Uterus (tissue), 4 donors: ENCODE data around the gene MIA3. TPM values are rescaled to one million over a fixed set of nuclear protein-coding genes. Genes with fewer than 3 reads are reported as not detected.

Experiments used
- DNase-seq, 2 donors: peaks; one replicate each; pipeline ENCODE4 v3.0.0-alpha.2; 2019 to 2020
- H3K27ac ChIP-seq, 2 donors: fragments of 200-600 bp; sonication (generic); 1 replicate in 1 of 2; 2 replicates in 1 of 2; pipeline ENCODE4 v1.5.1; 2016 to 2018
- H3K27me3 ChIP-seq, 2 donors: fragments of 200-600 bp; sonication (generic); one replicate each; pipeline ENCODE4 v1.5.1; 2018 to 2019; ENCODE audit warnings: control low read depth in 1 of 2
- H3K36me3 ChIP-seq, 2 donors: fragments of 200-600 bp; sonication (generic); one replicate each; pipeline ENCODE4 v1.5.1; 2019; ENCODE audit warnings: control low read depth in 1 of 2
- H3K4me1 ChIP-seq, 2 donors: fragments of 200-600 bp; sonication (generic); one replicate each; pipeline ENCODE4 v1.5.1; 2018 to 2019; ENCODE audit warnings: control low read depth in 1 of 2
- H3K4me3 ChIP-seq, 2 donors: fragments of 200-600 bp; sonication (generic); 1 replicate in 1 of 2; 2 replicates in 1 of 2; pipeline ENCODE4 v1.5.1; 2018 to 2019; ENCODE audit warnings: mild to moderate bottlenecking in 1 of 2
- H3K9me3 ChIP-seq, 2 donors: fragments of 200-600 bp; sonication (generic); one replicate each; pipeline ENCODE4 v1.5.1; 2019; ENCODE audit warnings: control low read depth in 1 of 2
- CTCF ChIP-seq, 4 experiments: fragments of 200-600 bp in 2 of 4; fragments of 450-650 bp in 2 of 4; sonication (generic) in 2 of 4; IDR thresholded peaks; one replicate each; pipeline ENCODE4 v1.5.1; 2016 to 2019; ENCODE audit warnings: antibody characterized with exemption in 4 of 4, mild to moderate bottlenecking in 2 of 4, moderate library complexity in 1 of 4
- POLR2A ChIP-seq, 2 donors: fragments of 450-650 bp; IDR thresholded peaks; one replicate each; pipeline ENCODE4 v1.6.1; 2016; ENCODE audit warnings: antibody characterized with exemption in 2 of 2, mild to moderate bottlenecking in 1 of 2, moderate library complexity in 1 of 2
- intact Hi-C: fragments of 100-400 bp; cut with DNase I; formaldehyde crosslinking; loops from one replicate; pipeline ENCODE4 v1.15.1; 2023; ENCODE audit warnings: low total_unique reads
- total RNA-seq, 4 donors: library from RNA; depleted of rRNA in 3 of 4; stranded (reverse); fragments of >200 nt in 3 of 4; gene quantifications; one replicate each; pipeline versions ENCODE4 v1.1.0 to v1.2.4, GENCODE V29; 2014 to 2023
- donor health status: DM: yes; HTN: yes; CAD: no.

The MIA3 gene
- total RNA-seq, 4 donors from 2014 or later, result 27.4 to 82.3 (median 55.7) TPM

- Histone ChIP-seq H3K27ac (no peak overlapping the region), H3K9me3 (no peaks in the 10 kb centered on the region), H3K4me3 (no peak overlapping the region), H3K27me3 (no peaks in the 10 kb centered on the region), H3K4me1 (no peaks in the 10 kb centered on the region), H3K36me3 (no peaks in the 10 kb centered on the region)
- TF ChIP-seq CTCF (IDR thresholded peaks at IDR 0.05) (no peak), POLR2A (IDR thresholded peaks at IDR 0.05) (no peak)
- intact Hi-C loops, result loop anchor here (10.0 kb wide), 1 partner anchor 165 kb away; no protein-coding TSS in a partner anchor
- no peak for DNase-seq
Observed at GRCh38 chr1:222629921-222630535, 12.1 kb downstream of the MIA3 start.

GRCh38 chr1:222631611-222632208, 13.8 kb downstream of the MIA3 start:
- H3K4me1 ChIP-seq, result no peaks in the 10 kb centered on the region
- H3K27me3 ChIP-seq, result no peaks in the 10 kb centered on the region
- no peak overlapping the region for H3K27ac ChIP-seq
- no peak for DNase-seq
- H3K4me3 ChIP-seq, result no peak overlapping the region
- no peaks in the 10 kb centered on the region for H3K36me3 ChIP-seq
- H3K9me3 ChIP-seq, result no peaks in the 10 kb centered on the region
- intact Hi-C loops, result loop anchor here (10.0 kb wide), 1 partner anchor 167 kb away; no protein-coding TSS in a partner anchor
- TF ChIP-seq POLR2A (IDR thresholded peaks at IDR 0.05) (no peak), CTCF (IDR thresholded peaks at IDR 0.05) (no peak)

- H3K4me3 ChIP-seq, result no peak overlapping the region
- no peaks in the 10 kb centered on the region for H3K4me1 ChIP-seq
- H3K27me3 ChIP-seq, result no peaks in the 10 kb centered on the region
- TF ChIP-seq CTCF (IDR thresholded peaks at IDR 0.05) (no peak), POLR2A (IDR thresholded peaks at IDR 0.05) (no peak)
- no peaks in the 10 kb centered on the region for H3K36me3 ChIP-seq
- H3K9me3 ChIP-seq, result no peaks in the 10 kb centered on the region
- DNase-seq, result no peak
- intact Hi-C loops, result loop anchor here (10.0 kb wide), 1 partner anchor 168 kb away; no protein-coding TSS in a partner anchor
- H3K27ac ChIP-seq, result no peak overlapping the region
Observed at GRCh38 chr1:222632749-222633148, 14.9 kb downstream of the MIA3 start.

GRCh38 chr1:222634180-222635013, 16.5 kb downstream of the MIA3 start:
- Histone ChIP-seq H3K36me3 (no peaks in the 10 kb centered on the region), H3K27ac (peak overlapping the region in 1 of 2 donors; percentile 20), H3K9me3 (no peaks in the 10 kb centered on the region), H3K27me3 (no peaks in the 10 kb centered on the region), H3K4me3 (no peak overlapping the region), H3K4me1 (no peaks in the 10 kb centered on the region)
- DNase-seq, result peak in 1 of 2 donors; percentile 83
- TF ChIP-seq CTCF (IDR thresholded peaks at IDR 0.05) (peak; percentile 77 to 91 (median 81)), POLR2A (IDR thresholded peaks at IDR 0.05) (no peak)
- intact Hi-C loops, result loop anchor here (10.0 kb wide), 1 partner anchor 170 kb away; no protein-coding TSS in a partner anchor
